ENCODE data around the gene SPON1.
"Not testable (repeated sequence)": the region's sequence is repeated elsewhere in the genome, so short reads cannot be mapped to it uniquely, and the experiment has no call there.

Gene SPON1

DNA sequence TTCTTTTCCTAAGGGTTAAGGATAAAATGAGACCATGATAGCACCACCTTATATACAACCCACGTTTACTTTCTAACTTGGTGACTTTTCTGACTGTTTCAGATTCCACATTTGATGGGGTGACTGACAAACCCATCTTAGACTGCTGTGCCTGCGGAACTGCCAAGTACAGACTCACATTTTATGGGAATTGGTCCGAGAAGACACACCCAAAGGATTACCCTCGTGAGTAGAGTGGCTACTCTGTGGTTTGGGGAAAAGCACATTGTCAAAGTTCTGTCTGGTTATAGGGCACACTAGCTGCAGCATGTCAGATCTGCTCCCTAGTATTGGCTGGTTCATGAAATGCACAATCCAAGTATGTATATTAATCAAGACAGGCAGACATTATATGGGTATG is 117.3 kb downstream of the SPON1 start:
- TF ChIP-seq, protein P1, sequence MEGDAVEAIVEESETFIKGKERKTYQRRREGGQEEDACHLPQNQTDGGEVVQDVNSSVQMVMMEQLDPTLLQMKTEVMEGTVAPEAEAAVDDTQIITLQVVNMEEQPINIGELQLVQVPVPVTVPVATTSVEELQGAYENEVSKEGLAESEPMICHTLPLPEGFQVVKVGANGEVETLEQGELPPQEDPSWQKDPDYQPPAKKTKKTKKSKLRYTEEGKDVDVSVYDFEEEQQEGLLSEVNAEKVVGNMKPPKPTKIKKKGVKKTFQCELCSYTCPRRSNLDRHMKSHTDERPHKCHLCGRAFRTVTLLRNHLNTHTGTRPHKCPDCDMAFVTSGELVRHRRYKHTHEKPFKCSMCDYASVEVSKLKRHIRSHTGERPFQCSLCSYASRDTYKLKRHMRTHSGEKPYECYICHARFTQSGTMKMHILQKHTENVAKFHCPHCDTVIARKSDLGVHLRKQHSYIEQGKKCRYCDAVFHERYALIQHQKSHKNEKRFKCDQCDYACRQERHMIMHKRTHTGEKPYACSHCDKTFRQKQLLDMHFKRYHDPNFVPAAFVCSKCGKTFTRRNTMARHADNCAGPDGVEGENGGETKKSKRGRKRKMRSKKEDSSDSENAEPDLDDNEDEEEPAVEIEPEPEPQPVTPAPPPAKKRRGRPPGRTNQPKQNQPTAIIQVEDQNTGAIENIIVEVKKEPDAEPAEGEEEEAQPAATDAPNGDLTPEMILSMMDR (IDR thresholded peaks at IDR 0.05; ENCODE audit: borderline replicate concordance, control extremely low read depth, extremely low read depth, insufficient read depth, missing control alignments), result no peak
- in situ Hi-C loops (cut with MboI; ENCODE audit: low sequenced_read_pairs, unreplicated experiment), result no loop called here

DNA sequence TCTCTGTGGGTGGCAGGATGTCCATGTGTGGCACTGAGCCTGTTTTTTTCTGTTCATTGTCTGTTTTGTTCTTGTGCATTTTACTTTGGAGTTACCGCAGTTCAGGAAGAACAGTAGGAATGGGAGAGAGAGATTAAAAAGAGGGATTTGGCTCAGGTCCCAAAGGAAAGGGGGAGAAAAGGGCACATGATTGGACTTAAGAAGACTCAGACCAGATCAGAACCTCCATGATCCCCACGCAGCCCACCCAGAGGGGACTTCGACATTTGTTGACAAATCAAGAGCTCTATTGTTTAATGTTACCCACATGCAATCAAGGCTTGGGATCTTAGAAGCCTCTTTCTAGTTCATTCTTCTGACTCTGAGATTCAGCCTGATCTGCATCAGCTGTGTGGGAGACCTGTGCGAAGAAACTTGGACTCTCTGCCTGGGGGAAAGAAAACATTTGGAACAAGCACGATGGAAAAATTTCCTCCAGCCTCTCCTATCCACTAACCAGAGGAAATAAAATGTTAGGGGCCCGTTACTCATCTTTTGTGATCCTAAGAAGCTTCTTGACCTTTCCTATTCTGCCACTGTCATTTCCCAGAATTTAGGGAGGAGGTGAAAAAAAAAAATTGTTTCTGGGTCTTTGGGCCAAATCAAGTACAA is 119.2 kb downstream of the SPON1 start:
- TF ChIP-seq, protein P1 (IDR thresholded peaks at IDR 0.05; ENCODE audit: borderline replicate concordance, control extremely low read depth, extremely low read depth, insufficient read depth, missing control alignments), result no peak
- no peak for DNase-seq (ENCODE audit: low spot score)
- in situ Hi-C loops (cut with MboI; ENCODE audit: low sequenced_read_pairs, unreplicated experiment), result no loop called here

More for the DNA sequence above, 117.3 kb downstream of the SPON1 start:
- no peak for DNase-seq (ENCODE audit: low spot score)

DNA sequence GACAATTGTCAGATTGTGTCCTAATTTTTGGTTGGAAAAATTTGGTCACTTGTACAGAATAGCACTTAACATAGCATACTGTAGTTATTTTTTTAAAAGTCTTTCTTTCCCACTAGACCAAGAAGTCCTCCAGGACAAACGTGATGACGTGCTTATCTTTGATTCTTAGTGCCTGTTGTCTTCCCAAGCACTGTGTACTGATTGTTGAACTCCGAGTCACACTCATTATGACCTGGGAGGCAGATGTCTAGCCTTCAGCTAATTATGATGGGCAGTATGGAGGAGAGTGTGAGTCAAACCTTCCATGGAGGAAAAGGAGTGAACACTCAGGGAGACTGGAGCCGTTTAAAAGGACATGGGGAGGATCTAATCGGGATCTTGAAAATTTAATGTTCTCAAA is 119.8 kb downstream of the SPON1 start:
- TF ChIP-seq, protein P1 (IDR thresholded peaks at IDR 0.05; ENCODE audit: borderline replicate concordance, control extremely low read depth, extremely low read depth, insufficient read depth, missing control alignments), result no peak
- DNase-seq (ENCODE audit: low spot score), result no peak
- in situ Hi-C loops (cut with MboI; ENCODE audit: low sequenced_read_pairs, unreplicated experiment), result no loop called here

DNA sequence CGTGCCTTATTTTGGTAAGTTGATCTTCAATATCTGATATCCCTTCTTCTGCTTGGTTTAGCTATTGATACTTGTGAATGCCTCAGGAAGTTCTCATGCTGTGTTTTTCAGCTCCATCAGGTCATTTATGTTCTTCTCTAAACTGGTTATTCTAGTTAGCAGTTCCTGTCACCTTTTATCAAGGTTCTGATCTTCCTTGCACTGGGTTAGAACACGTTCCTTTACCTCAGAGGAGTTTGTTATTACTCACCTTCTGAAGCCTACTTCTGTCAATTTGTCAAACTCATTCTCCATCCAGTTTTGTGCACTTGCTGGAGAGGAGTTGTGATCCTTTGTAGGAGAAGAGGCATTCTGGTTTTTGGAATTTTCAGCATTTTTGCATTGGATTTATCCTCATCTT is 126.3 kb downstream of the SPON1 start:
- in situ Hi-C loops (cut with MboI; ENCODE audit: low sequenced_read_pairs, unreplicated experiment); DNase-seq (ENCODE audit: low spot score): not testable (repeated sequence)

DNA sequence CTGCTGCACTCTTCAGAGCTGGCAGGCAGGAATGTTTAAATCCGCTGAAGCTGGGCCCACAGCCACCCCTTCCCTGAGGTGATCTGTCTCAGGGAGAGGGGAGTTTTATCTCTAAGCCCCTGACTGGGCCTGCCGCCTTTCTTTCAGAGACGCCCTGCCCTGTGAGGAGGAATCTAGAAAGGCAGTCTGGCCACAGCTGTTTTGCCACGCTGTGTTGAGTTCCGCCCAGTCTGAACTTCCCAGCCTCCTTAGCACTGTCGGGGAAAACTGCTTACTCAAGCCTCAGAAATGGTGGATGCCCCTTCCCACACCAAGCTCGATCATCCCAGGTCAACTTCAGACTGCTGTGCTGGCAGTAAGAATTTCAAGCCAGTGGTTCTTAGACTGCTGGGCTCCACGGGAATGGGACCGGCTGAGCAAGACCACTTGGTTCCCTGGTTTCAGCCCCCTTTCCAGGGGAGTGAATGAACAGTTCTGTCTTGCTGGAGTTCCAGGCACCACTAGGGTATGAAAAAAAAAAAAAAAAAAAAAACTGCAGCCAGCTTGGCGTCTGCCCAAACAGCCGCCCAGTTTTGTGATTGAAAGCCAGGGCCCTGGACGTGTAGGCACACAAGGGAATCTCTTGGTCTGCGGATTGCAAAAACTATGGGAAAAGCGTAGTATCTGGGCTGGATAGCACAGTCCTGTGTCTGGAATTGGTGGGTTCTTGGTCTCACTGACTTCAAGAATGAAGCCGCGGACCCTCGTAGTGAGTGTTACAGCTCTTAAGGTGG is 127.4 kb downstream of the SPON1 start:
- no peak for DNase-seq (ENCODE audit: low spot score)
- TF ChIP-seq, protein P1 (IDR thresholded peaks at IDR 0.05; ENCODE audit: borderline replicate concordance, control extremely low read depth, extremely low read depth, insufficient read depth, missing control alignments), result no peak
- in situ Hi-C loops (cut with MboI; ENCODE audit: low sequenced_read_pairs, unreplicated experiment), result no loop called here

DNA sequence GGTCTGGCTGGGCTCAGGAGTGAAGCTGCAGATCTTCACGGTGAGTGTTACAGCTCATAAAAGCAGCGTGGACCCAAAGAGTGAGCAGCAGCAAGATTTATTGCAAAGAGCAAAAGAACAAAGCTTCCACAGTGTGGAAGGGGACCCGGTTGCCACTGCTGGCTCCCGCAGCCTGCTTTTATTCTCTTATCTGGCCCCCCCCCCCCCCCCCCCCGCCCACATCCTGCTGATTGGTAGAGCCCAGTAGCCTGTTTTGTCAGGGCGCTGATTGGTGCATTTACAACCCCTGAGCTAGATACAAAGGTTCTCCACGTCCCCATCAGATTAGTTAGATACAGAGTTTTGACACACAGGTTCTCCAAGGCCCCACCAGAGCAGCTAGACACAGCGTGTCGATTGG is 128.1 kb downstream of the SPON1 start:
- DNase-seq (ENCODE audit: low spot score); in situ Hi-C loops (cut with MboI; ENCODE audit: low sequenced_read_pairs, unreplicated experiment): not testable (repeated sequence)

DNA sequence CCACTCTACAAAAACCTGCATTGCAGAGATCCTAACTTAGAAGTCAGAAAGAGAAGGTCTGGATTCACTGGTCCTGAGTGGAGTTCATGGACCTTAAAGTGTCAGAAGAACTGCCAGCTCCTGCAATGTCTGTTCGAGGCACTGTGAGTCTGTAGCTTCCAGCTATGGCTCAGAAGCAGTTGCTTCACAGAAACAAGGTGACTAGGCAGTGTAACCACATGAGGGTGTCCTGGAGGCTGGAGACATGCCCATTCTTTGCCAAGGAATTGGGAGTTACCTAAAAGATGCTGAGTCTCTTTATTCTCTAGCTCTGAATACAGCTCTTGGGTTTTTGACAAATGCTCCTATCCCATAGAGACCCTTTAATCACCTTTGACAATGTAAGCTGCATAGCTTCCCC is 130.5 kb downstream of the SPON1 start:
- DNase-seq (ENCODE audit: low spot score), result no peak
- in situ Hi-C loops (cut with MboI; ENCODE audit: low sequenced_read_pairs, unreplicated experiment), result no loop called here
- TF ChIP-seq, protein P1 (IDR thresholded peaks at IDR 0.05; ENCODE audit: borderline replicate concordance, control extremely low read depth, extremely low read depth, insufficient read depth, missing control alignments), result no peak

Measured in GM13976 (cell line).